ENCODE results near the gene NAT8L. TPM values are rescaled to one million over a fixed set of nuclear protein-coding genes. Genes with fewer than 3 reads are reported as not detected.

Gene NAT8L
- total RNA-seq, 1 experiment from 2014 or later: 16.6 TPM

GRCh38 chr4:2087170-2087569 is 28.0 kb downstream of the NAT8L start:
- intact Hi-C loops (cut with micrococcal nuclease; ENCODE audit: unreplicated experiment) (no loop called here), in situ Hi-C loops (cut with HindIII; ENCODE audit: low pct_unique_long_range_greater_than_20kb, low sequenced_read_pairs) (no loop called here)
- DNase-seq (ENCODE audit: low read depth, low spot score) (no peak), ATAC-seq (no peak)
- Histone ChIP-seq H3K27ac (ENCODE audit: low read length) (no peak overlapping the region), H3K4me3 (ENCODE audit: low read depth in 2 of 2, low read length in 2 of 2) (no peak overlapping the region), H3K36me3 (ENCODE audit: control insufficient read depth, insufficient read depth, low read length) (no peaks in the 10 kb centered on the region), H3K9me3 (ENCODE audit: control insufficient read depth, insufficient read depth, low read depth, low read length) (no peaks in the 10 kb centered on the region), H3K4me1 (ENCODE audit: control insufficient read depth, insufficient read depth, low read length) (no peaks in the 10 kb centered on the region), H3K27me3 (ENCODE audit: control insufficient read depth, insufficient read depth, low read length) (no peaks in the 10 kb centered on the region)
- POLR2A ChIA-PET: no interaction called here
- CTCF ChIA-PET: no interaction called here
- no peak for TF ChIP-seq REST (IDR thresholded peaks at IDR 0.05; ENCODE audit: insufficient read depth in 1 of 2, low read depth in 2 of 2, low read length in 1 of 2)
- no TSS peak for BruUV-seq (replicated peaks)

- no TSS peak for BruUV-seq (replicated peaks)
- Histone ChIP-seq H3K4me3 (ENCODE audit: low read depth in 2 of 2, low read length in 2 of 2) (no peak overlapping the region), H3K27me3 (ENCODE audit: control insufficient read depth, insufficient read depth, low read length) (no peaks in the 10 kb centered on the region), H3K27ac (ENCODE audit: low read length) (no peak overlapping the region), H3K4me1 (ENCODE audit: control insufficient read depth, insufficient read depth, low read length) (no peaks in the 10 kb centered on the region), H3K36me3 (ENCODE audit: control insufficient read depth, insufficient read depth, low read length) (no peaks in the 10 kb centered on the region), H3K9me3 (ENCODE audit: control insufficient read depth, insufficient read depth, low read depth, low read length) (no peaks in the 10 kb centered on the region)
- DNase-seq (ENCODE audit: low read depth, low spot score) (no peak), ATAC-seq (no peak)
- POLR2A ChIA-PET: no interaction called here
- CTCF ChIA-PET: no interaction called here
- intact Hi-C loops (cut with micrococcal nuclease; ENCODE audit: unreplicated experiment) (no loop called here), in situ Hi-C loops (cut with HindIII; ENCODE audit: low pct_unique_long_range_greater_than_20kb, low sequenced_read_pairs) (no loop called here)
- TF ChIP-seq TCF7L2 (IDR thresholded peaks at IDR 0.05; ENCODE audit: low read depth, low read length): no peak
- no peak for TF ChIP-seq CTCF (IDR thresholded peaks at IDR 0.05)
- TF ChIP-seq POLR2AphosphoS5 (IDR thresholded peaks at IDR 0.05; ENCODE audit: low read depth, low read length): no peak
Observed at GRCh38 chr4:2089222-2089621, 30.1 kb downstream of the NAT8L start.

GRCh38 chr4:2090642-2091041 is 31.5 kb downstream of the NAT8L start:
- no peaks in the 10 kb centered on the region for H3K9me3 ChIP-seq (ENCODE audit: control insufficient read depth, insufficient read depth, low read depth, low read length)
- ChIA-PET CTCF (no interaction called here), POLR2A (no interaction called here)
- no peak for ATAC-seq
- intact Hi-C loops (cut with micrococcal nuclease; ENCODE audit: unreplicated experiment): no loop called here
- H3K4me3 ChIP-seq (ENCODE audit: low read depth in 2 of 2, low read length in 2 of 2): no peak overlapping the region
- H3K36me3 ChIP-seq (ENCODE audit: control insufficient read depth, insufficient read depth, low read length): no peaks in the 10 kb centered on the region
- H3K27ac ChIP-seq (ENCODE audit: low read length): no peak overlapping the region
- no TSS peak for BruUV-seq (replicated peaks)
- H3K4me1 ChIP-seq (ENCODE audit: control insufficient read depth, insufficient read depth, low read length): no peaks in the 10 kb centered on the region
- in situ Hi-C loops (cut with HindIII; ENCODE audit: low pct_unique_long_range_greater_than_20kb, low sequenced_read_pairs): no loop called here
- no peaks in the 10 kb centered on the region for H3K27me3 ChIP-seq (ENCODE audit: control insufficient read depth, insufficient read depth, low read length)
- no peak for TF ChIP-seq CTCF (IDR thresholded peaks at IDR 0.05)
- TF ChIP-seq SIN3A (IDR thresholded peaks at IDR 0.05; ENCODE audit: borderline replicate concordance, insufficient read depth, low read depth, low read length): no peak
- TF ChIP-seq TCF7L2 (IDR thresholded peaks at IDR 0.05; ENCODE audit: low read depth, low read length): no peak
- no peak for TF ChIP-seq POLR2AphosphoS5 (IDR thresholded peaks at IDR 0.05; ENCODE audit: low read depth, low read length)
- DNase-seq (ENCODE audit: low read depth, low spot score): no peak

All from Panc1 (cell line).